ENCODE results near the gene CDKN2B-AS1. TPM values are rescaled to one million over a fixed set of nuclear protein-coding genes. Genes with fewer than 3 reads are reported as not detected.

The CDKN2B-AS1 gene
- total RNA-seq, 1 experiment from 2014 or later: not detected

DNA sequence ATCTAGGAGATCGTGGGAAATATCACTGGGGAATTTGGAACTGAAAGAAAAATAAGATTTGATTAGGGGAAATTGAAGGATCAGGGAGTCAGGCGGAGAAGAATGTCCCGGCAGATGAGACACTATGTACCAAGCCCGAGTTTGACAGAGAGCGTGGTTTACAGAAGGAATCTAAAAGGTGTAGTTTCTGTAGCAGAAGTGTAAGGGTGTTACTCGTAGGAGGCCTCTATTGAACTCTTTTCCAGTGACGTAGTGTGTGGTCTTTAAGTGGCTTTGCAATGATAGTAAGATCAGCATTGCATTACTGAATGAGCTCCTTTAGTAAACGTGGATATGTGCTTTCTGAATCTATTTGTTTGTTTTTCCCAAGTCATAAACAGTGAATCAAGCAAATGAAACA lies 73.8 kb downstream of the CDKN2B-AS1 start:
- no peak overlapping the region for H3K27ac ChIP-seq (ENCODE audit: insufficient read length, low read depth, low read length)
- no peaks in the 10 kb centered on the region for H3K23me2 ChIP-seq (ENCODE audit: insufficient read length, low read depth, low read length, poor library complexity, severe bottlenecking)
- H2BK12ac ChIP-seq (ENCODE audit: insufficient read length, low read depth, low read length): no peak overlapping the region
- Mint-ChIP-seq H3K36me3 (ENCODE audit: insufficient read depth in 1 of 3, low read depth in 3 of 3) (no peaks in the 10 kb centered on the region; a peak in 1 of 7 replicates), H3K4me3 (no peak overlapping the region), H3K4me1 (no peaks in the 10 kb centered on the region), H3K27me3 (ENCODE audit: low read depth) (no peaks in the 10 kb centered on the region), H3K27ac (no peak overlapping the region), H3K9me3 (no peaks in the 10 kb centered on the region)
- TF ChIP-seq, protein P1, sequence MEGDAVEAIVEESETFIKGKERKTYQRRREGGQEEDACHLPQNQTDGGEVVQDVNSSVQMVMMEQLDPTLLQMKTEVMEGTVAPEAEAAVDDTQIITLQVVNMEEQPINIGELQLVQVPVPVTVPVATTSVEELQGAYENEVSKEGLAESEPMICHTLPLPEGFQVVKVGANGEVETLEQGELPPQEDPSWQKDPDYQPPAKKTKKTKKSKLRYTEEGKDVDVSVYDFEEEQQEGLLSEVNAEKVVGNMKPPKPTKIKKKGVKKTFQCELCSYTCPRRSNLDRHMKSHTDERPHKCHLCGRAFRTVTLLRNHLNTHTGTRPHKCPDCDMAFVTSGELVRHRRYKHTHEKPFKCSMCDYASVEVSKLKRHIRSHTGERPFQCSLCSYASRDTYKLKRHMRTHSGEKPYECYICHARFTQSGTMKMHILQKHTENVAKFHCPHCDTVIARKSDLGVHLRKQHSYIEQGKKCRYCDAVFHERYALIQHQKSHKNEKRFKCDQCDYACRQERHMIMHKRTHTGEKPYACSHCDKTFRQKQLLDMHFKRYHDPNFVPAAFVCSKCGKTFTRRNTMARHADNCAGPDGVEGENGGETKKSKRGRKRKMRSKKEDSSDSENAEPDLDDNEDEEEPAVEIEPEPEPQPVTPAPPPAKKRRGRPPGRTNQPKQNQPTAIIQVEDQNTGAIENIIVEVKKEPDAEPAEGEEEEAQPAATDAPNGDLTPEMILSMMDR (conservative IDR thresholded peaks at IDR 0.05): no peak
- H3K4me2 ChIP-seq (ENCODE audit: insufficient read depth, insufficient read length, low read length): no peak overlapping the region
- no peak overlapping the region for H4K8ac ChIP-seq (replicated peaks; ENCODE audit: insufficient read length, low read depth, low read length)
- no peak overlapping the region for H3K56ac ChIP-seq (ENCODE audit: insufficient read length, low read depth, low read length)
- H2AK5ac ChIP-seq (ENCODE audit: insufficient read length, low read length): no peak overlapping the region
- no CpG with 5 or more reads among the region's 8 CpGs for WGBS (ENCODE audit: extremely low coverage, insufficient read length, low lambda C conversion rate)
- no peak overlapping the region for H2BK15ac ChIP-seq (ENCODE audit: low read depth, low read length)
- H3K27me3 ChIP-seq (ENCODE audit: insufficient read depth, low read length): no peaks in the 10 kb centered on the region
- H3K4ac ChIP-seq (ENCODE audit: low read depth, low read length): no peak overlapping the region
- H2BK5ac ChIP-seq (ENCODE audit: insufficient read length, low read length): no peak overlapping the region
- no peak overlapping the region for H2BK20ac ChIP-seq (ENCODE audit: low read depth, low read length, poor library complexity, severe bottlenecking)
- no peaks in the 10 kb centered on the region for H3K79me2 ChIP-seq (ENCODE audit: insufficient read depth, low read length)
- DNase-seq: no peak
- no peaks in the 10 kb centered on the region for H4K20me1 ChIP-seq (ENCODE audit: control insufficient read depth, insufficient read depth, insufficient read length)
- H3K14ac ChIP-seq (ENCODE audit: insufficient read depth, low read length): no peak overlapping the region
- H3T11ph ChIP-seq (ENCODE audit: low read length): no peak overlapping the region
- no peak overlapping the region for H4K91ac ChIP-seq (ENCODE audit: insufficient read length, low read depth, low read length)
- H2BK120ac ChIP-seq (ENCODE audit: low read depth, low read length, poor library complexity, severe bottlenecking): no peak overlapping the region
- no peak overlapping the region for H4K5ac ChIP-seq (ENCODE audit: insufficient read length, low read depth, low read length)
- no peaks in the 10 kb centered on the region for H3K79me1 ChIP-seq (ENCODE audit: insufficient read depth, low read depth, low read length, poor library complexity, severe bottlenecking)
- H3K18ac ChIP-seq (ENCODE audit: insufficient read length, low read depth, low read length): no peak overlapping the region
- no peaks in the 10 kb centered on the region for H3K4me1 ChIP-seq (ENCODE audit: insufficient read depth, low read length)
- H3K9me3 ChIP-seq (ENCODE audit: control insufficient read depth, low read depth, low read length): no peaks in the 10 kb centered on the region
- no peak overlapping the region for H2AFZ ChIP-seq (ENCODE audit: low read length)
- H3K9ac ChIP-seq (ENCODE audit: extremely low read depth, insufficient read length, low read length): no peak overlapping the region
- H3K23ac ChIP-seq (ENCODE audit: insufficient read length, low read depth, low read length): no peak overlapping the region

Measured in H9 (cell line).